Activated CD4-positive, alpha-beta T cell treated with anti-CD3 and anti-CD28 coated beads, Interleukin-2, amount 50 U/mL, for 24 hours (primary cell): Measurements from ENCODE around the gene ISY1.
A peak's percentile ranks its signal among the peaks of the same experiment; 100 is the strongest.
"Not testable (repeated sequence)": the region's sequence is repeated elsewhere in the genome, so short reads cannot be mapped to it uniquely, and the experiment has no call there.

ENCODE experiments used
- DNase-seq, 2 donors: peaks; one replicate each; pipeline ENCODE4 v3.0.0-alpha.2; 2020; ENCODE audit warnings: low read depth in 1 of 2, low spot score in 1 of 2

Gene ISY1

GRCh38 chr3:129121016-129121791, 39.7 kb downstream of the ISY1 start:
- peak in 1 of 2 donors; percentile 44 for DNase-seq

GRCh38 chr3:129120254-129121004, 40.4 kb downstream of the ISY1 start:
- peak; percentile 67 to 90 for DNase-seq

- no peak for DNase-seq
These were observed 41.3 kb downstream of the ISY1 start for GRCh38 chr3:129119365-129120100.

GRCh38 chr3:129118745-129119144, 42.1 kb downstream of the ISY1 start:
- peak in 1 of 2 donors; percentile 47 for DNase-seq

GRCh38 chr3:129117134-129117533, 43.7 kb downstream of the ISY1 start:
- DNase-seq: no peak

- DNase-seq: no peak
These were observed 44.3 kb downstream of the ISY1 start for GRCh38 chr3:129116482-129116946.

- DNase-seq: no peak
These were observed 46.4 kb downstream of the ISY1 start for GRCh38 chr3:129114455-129114854.

GRCh38 chr3:129112308-129113052, 48.4 kb downstream of the ISY1 start:
- DNase-seq: no peak

- DNase-seq: not testable (repeated sequence)
These were observed 49.6 kb downstream of the ISY1 start for GRCh38 chr3:129111076-129111780.

- no peak for DNase-seq
These were observed 53.1 kb downstream of the ISY1 start for GRCh38 chr3:129107793-129108192.

- no peak for DNase-seq
These were observed 53.8 kb downstream of the ISY1 start for GRCh38 chr3:129106866-129107565.

- no peak for DNase-seq
These were observed 54.5 kb downstream of the ISY1 start for GRCh38 chr3:129106320-129106719.

GRCh38 chr3:129105862-129106261, 55.0 kb downstream of the ISY1 start:
- DNase-seq: no peak

GRCh38 chr3:129104498-129105079, 56.3 kb downstream of the ISY1 start:
- no peak for DNase-seq

- no peak for DNase-seq
These were observed 56.8 kb downstream of the ISY1 start for GRCh38 chr3:129104051-129104450.

GRCh38 chr3:129103296-129103695, 57.6 kb downstream of the ISY1 start:
- no peak for DNase-seq

GRCh38 chr3:129101370-129102138, 59.3 kb downstream of the ISY1 start:
- no peak for DNase-seq

GRCh38 chr3:129100274-129100673, 60.6 kb downstream of the ISY1 start:
- DNase-seq: no peak

GRCh38 chr3:129095285-129095684, 65.6 kb downstream of the ISY1 start:
- no peak for DNase-seq
